ENCODE results near the gene ODAD4. TPM values are rescaled to one million over a fixed set of nuclear protein-coding genes. Genes with fewer than 3 reads are reported as not detected.
"Not testable (repeated sequence)": the region's sequence is repeated elsewhere in the genome, so short reads cannot be mapped to it uniquely, and the experiment has no call there.

The ODAD4 gene
- total RNA-seq, 2 experiments from 2014 or later = 0.49 to 1.1 TPM

- CTCF ChIA-PET = interaction anchor here (0.5 to 4.7 kb wide), 9 partner anchors 12 to 1508 kb away, joined by 3 to 36 read pairs (median 4); partner anchors contain the start of genes DNAJC7 and ODAD4
- Mint-ChIP-seq H3K4me1 (peaks cover 40% of the 10 kb centered on the region), H3K36me3 (peaks cover 20% of the 10 kb centered on the region), H3K9me3 (ENCODE audit: low read depth) (no peaks in the 10 kb centered on the region), H3K27me3 (no peaks in the 10 kb centered on the region), H3K27ac (peak overlapping the region; percentile 89), H3K4me3 (peak overlapping the region; percentile 91)
- ATAC-seq (peak; percentile 2), DNase-seq (peak; percentile 64)
These were observed 12.6 kb upstream of the ODAD4 start for GRCh38 chr17:41917679-41918313.

DNA sequence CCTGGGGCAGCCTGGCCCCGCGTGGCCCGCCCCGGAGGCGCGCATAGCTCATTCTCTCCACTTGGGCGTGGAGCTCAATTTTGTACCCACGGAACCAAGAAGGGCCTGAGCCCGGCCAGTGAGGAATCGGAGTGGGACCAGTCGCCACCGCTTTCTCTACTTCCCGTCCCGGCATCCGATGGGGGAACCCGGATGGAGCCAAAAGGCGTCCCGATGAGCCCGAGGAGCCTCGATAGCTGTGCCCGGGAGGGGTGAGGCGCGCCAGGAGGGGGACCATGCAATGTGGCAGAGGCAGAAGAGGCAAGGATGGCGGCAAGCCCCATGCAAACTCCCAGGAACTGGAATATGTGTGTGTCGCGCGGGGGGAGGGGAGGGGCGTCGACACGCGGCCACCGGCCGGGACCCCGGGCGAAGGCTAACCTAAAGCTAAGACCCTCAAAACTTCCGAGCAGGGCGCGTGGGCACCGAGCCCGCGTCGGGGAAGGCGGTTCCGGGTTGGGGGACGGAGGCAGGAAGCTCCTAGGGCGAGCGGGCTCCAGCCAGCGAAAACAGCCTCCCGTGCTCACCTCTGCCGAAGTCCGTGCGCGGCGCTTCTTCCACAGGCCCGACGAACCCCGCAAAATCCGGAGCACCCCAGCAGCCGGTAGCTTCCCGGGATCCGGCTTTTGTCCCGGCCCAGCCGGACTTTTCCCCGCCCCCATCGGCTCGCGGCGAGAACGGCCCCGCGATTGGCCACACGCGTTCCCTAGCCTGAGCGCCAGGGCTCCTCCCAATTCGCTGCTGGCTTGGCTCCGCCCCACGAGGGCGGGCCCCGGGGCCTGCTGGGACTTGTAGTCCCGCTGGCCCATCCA, 11.9 kb upstream of the ODAD4 start, which contains the start of gene ACLY:
TSS of gene ACLY (minus strand) at position 638 of the 851 bp plus-strand sequence. CDS start 5,078 bp downstream, outside the sequence.
- ATAC-seq (peak; percentile 96), DNase-seq (peak; percentile 98)
- peak within 1 kb of the TSS; percentile 89 for H3K27ac Mint-ChIP-seq
- H3K9me3 Mint-ChIP-seq (ENCODE audit: low read depth) = no peaks in the 10 kb centered on the region
- peaks cover 14% of the 10 kb centered on the region for H3K36me3 Mint-ChIP-seq
- CTCF ChIA-PET = interaction anchor here (0.7 to 4.7 kb wide), 12 partner anchors 11 to 107 kb away, joined by 3 to 36 read pairs (median 4); partner anchors contain the start of genes CNP, DNAJC7, NKIRAS2 and ODAD4
- no peaks in the 10 kb centered on the region for H3K27me3 Mint-ChIP-seq
- H3K4me1 Mint-ChIP-seq = peaks cover 40% of the 10 kb centered on the region
- H3K4me3 Mint-ChIP-seq = peak within 1 kb of the TSS; percentile 91

- peaks cover 10% of the 10 kb centered on the region for H3K36me3 Mint-ChIP-seq
These were observed 11.1 kb upstream of the ODAD4 start for GRCh38 chr17:41919165-41919817.

DNA sequence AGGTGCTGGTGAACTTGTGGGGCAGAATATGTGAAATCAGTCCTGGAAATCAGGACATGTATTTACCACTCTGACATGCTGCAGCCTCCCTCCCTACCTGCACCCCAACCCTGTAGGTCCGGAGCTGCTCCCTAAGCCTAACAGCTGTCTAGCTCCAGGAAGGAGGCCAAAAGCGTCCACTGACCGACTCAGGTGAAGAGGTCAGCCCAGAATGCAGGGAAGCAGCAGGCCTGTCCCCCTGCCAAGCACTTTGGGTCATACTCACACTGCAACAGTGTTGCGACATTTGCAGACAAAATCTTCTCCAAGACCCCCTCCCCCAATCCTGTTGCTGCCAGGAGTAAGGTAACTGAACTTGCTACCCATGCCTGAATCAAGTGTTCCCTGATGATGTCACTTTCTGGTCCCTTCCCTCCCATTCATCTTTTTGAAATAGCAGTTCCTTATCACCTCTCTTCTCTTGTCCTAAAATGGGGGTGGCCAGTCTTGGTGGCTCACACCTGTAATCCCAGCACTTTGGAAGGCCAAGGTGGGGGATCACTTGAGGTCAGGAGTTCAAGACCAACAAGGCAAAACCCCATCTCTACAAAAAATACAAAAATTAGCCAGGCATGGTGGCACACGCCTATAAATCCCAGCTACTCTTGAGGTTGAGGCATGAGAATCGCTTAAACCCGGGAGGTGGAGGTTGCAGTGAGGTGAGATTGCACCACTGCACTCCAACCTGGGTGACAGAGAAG, 10.4 kb upstream of the ODAD4 start:
- Mint-ChIP-seq H3K9me3 (ENCODE audit: low read depth) (no peaks in the 10 kb centered on the region), H3K27me3 (no peaks in the 10 kb centered on the region), H3K27ac (peak overlapping the region; percentile 89), H3K36me3 (peaks cover 8% of the 10 kb centered on the region), H3K4me1 (peaks cover 31% of the 10 kb centered on the region), H3K4me3 (peak overlapping the region; percentile 91)
- ATAC-seq (no peak), DNase-seq (no peak)
- CTCF ChIA-PET = interaction anchor here (1.4 to 4.7 kb wide), 2 partner anchors 10 to 108 kb away, joined by 4 to 36 read pairs; partner anchors contain the start of genes ODAD4 and P3H4

More at GRCh38 chr17:41919165-41919817, 11.1 kb upstream of the ODAD4 start:
- DNase-seq (no peak), ATAC-seq (peak; percentile 13)
- Mint-ChIP-seq H3K9me3 (ENCODE audit: low read depth) (no peaks in the 10 kb centered on the region), H3K27me3 (no peaks in the 10 kb centered on the region), H3K27ac (peak overlapping the region; percentile 89), H3K4me3 (peak overlapping the region; percentile 91), H3K4me1 (peaks cover 39% of the 10 kb centered on the region)
- CTCF ChIA-PET = interaction anchor here (0.9 to 4.7 kb wide), 9 partner anchors 10 to 107 kb away, joined by 3 to 36 read pairs (median 4); partner anchors contain the start of genes CNP, NKIRAS2, ODAD4 and P3H4

- H3K36me3 Mint-ChIP-seq = peaks cover 7% of the 10 kb centered on the region
- no peak for ATAC-seq
- no peak overlapping the region for H3K27ac Mint-ChIP-seq
- no peaks in the 10 kb centered on the region for H3K9me3 Mint-ChIP-seq (ENCODE audit: low read depth)
- H3K4me1 Mint-ChIP-seq = peaks cover 30% of the 10 kb centered on the region
- H3K4me3 Mint-ChIP-seq = no peak overlapping the region
- no peaks in the 10 kb centered on the region for H3K27me3 Mint-ChIP-seq
- DNase-seq = no peak
- CTCF ChIA-PET = interaction anchor here (1.5 to 4.7 kb wide), 2 partner anchors 9 to 99 kb away, joined by 4 to 36 read pairs; partner anchors contain the start of genes NKIRAS2 and ODAD4
These were observed 9.8 kb upstream of the ODAD4 start for GRCh38 chr17:41920580-41920955.

DNA sequence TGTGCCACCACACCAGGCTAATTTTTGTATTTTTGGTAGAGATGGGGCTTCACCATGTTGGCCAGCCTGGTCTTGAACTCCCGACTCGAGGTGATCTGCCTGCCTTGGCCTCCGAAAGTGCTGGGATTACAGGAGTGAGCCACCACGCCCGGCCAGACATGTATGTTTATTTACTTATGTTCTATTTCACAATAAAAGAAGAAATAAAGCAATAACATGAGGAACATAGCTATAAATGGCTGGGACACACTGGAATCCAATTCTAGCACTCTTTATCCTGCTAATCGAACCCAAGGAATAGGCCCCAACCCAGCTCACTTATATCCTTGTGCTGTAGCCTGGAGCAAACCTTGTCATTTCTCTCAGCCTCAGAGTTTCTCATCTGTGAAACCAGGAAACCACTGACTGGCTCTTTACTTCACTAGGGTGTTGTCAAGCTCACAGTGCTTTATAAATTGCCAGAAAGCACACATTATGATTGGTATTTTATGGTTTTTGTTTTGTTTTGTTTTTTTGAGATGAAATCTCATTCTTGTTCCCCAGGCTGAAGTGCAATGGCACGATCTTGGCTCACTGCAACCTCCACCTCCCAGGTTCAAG, 4.3 kb upstream of the ODAD4 start:
- peaks cover 3% of the 10 kb centered on the region for H3K36me3 Mint-ChIP-seq
- H3K27ac Mint-ChIP-seq = no peak overlapping the region
- no peak for DNase-seq
- CTCF ChIA-PET = interaction anchor here (0.5 to 1.3 kb wide), 2 partner anchors 38 to 737 kb away, joined by 3 to 4 read pairs; no protein-coding TSS in a partner anchor
- ATAC-seq = no peak
- H3K4me3 Mint-ChIP-seq = no peak overlapping the region
- peaks cover 33% of the 10 kb centered on the region for H3K4me1 Mint-ChIP-seq
- no peaks in the 10 kb centered on the region for H3K27me3 Mint-ChIP-seq
- H3K9me3 Mint-ChIP-seq (ENCODE audit: low read depth) = no peaks in the 10 kb centered on the region

GRCh38 chr17:41928693-41929251, 1.6 kb upstream of the ODAD4 start:
- no peaks in the 10 kb centered on the region for H3K9me3 Mint-ChIP-seq (ENCODE audit: low read depth)
- no peak for ATAC-seq
- peak overlapping the region; percentile 96 for H3K4me3 Mint-ChIP-seq
- DNase-seq = no peak
- peak overlapping the region; percentile 95 for H3K27ac Mint-ChIP-seq
- H3K27me3 Mint-ChIP-seq = no peaks in the 10 kb centered on the region
- peaks cover 3% of the 10 kb centered on the region for H3K36me3 Mint-ChIP-seq
- H3K4me1 Mint-ChIP-seq = peaks cover 59% of the 10 kb centered on the region
- CTCF ChIA-PET = interaction anchor here (4.7 kb wide), 1 partner anchor 10 kb away, joined by 36 read pairs; the partner anchor contains the start of gene ACLY

- H3K4me1 Mint-ChIP-seq = peaks cover 59% of the 10 kb centered on the region
- not testable (repeated sequence) for DNase-seq; H3K36me3 Mint-ChIP-seq; H3K27me3 Mint-ChIP-seq; H3K9me3 Mint-ChIP-seq (ENCODE audit: low read depth)
- ATAC-seq = peak; percentile 44
- H3K4me3 Mint-ChIP-seq = peak overlapping the region; percentile 96
- peak overlapping the region; percentile 95 for H3K27ac Mint-ChIP-seq
- CTCF ChIA-PET = interaction anchor here (0.8 to 4.7 kb wide), 10 partner anchors 12 to 344 kb away, joined by 3 to 36 read pairs (median 4); partner anchors contain the start of genes ACLY, CNP, DNAJC7 and EIF1
These were observed 378 bp downstream of the ODAD4 start for GRCh38 chr17:41930833-41931156.

DNA sequence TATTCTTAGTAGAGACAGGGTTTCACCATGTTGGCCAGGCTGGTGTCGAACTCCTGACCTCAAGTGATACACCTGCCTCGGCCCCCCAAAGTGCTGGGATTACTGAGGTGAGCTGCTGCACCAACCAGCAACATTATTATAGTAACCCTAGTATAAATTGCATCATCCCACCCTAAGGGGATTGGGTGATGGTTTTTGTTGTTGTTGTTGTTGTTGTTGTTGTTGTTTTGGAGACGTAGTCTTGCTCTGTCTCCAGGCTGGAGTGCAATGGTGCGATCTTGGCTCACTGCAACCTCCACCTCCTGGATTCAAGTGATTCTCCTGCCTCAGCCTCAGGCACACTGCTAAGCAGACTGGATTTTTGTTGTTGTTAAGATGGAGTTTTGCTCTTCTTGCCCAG, 1.3 kb downstream of the ODAD4 start:
- H3K36me3 Mint-ChIP-seq; ATAC-seq; H3K27ac Mint-ChIP-seq; DNase-seq; H3K27me3 Mint-ChIP-seq; H3K9me3 Mint-ChIP-seq (ENCODE audit: low read depth): not testable (repeated sequence)
- peaks cover 54% of the 10 kb centered on the region for H3K4me1 Mint-ChIP-seq
- peak overlapping the region; percentile 13 for H3K4me3 Mint-ChIP-seq
- CTCF ChIA-PET = interaction anchor here (2.2 to 4.7 kb wide), 2 partner anchors 13 to 35 kb away, joined by 17 to 36 read pairs; partner anchors contain the start of genes ACLY and CNP

DNA sequence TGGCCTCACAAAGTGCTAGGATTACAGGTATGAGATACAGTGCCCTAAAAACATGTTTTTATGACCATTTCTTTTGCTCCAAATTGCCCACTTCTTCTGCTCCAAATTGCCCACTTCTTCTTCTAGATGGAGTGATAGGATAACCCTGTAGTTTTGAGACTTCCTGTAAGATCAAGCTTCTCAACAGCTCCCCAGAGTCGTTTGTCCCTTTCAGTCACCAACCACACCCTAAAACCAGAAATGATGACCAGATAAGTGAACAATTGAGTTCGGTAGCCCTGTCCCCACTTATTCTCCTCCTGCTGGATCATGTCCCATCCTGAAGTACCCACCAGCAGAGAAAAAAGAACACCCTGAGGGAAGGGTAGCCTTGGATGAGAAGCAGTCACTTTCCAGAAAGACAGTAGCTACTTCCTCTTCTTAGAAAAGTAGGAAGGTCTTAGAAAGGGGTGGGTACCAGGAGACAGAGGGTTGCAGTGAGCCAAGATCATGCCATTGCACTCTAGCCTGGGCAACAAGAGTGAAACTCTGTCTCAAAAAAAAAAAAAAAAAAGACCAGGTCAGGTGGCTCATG, 2.5 kb downstream of the ODAD4 start:
- ATAC-seq (no peak), DNase-seq (peak; percentile 45)
- Mint-ChIP-seq H3K9me3 (ENCODE audit: low read depth) (no peaks in the 10 kb centered on the region), H3K36me3 (peaks cover 3% of the 10 kb centered on the region), H3K27ac (peak overlapping the region; percentile 76), H3K4me1 (peaks cover 53% of the 10 kb centered on the region), H3K4me3 (peak overlapping the region; percentile 15), H3K27me3 (no peaks in the 10 kb centered on the region)
- CTCF ChIA-PET = interaction anchor here (0.7 to 1.4 kb wide), 10 partner anchors 15 to 514 kb away, joined by 3 to 7 read pairs (median 4); partner anchors contain the start of genes ACLY and NKIRAS2

DNA sequence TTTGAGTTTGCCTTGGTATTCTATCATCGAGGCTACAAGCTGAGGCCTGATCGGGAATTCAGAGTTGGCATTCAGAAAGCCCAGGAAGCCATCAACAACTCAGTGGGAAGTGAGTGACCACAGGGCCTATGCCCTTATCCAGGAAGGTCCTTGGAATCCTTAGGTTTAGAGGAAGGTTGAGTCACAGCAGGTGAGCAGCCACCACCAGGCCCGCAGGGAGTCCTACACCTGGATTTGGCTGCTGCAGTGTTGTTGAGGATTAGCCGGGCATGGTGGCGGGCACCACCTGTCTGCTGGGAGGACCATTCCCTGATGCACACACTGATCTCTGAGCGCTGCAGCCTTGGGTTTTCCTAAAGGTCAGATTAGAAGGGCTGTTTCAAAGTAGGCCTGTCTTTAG, 5.2 kb downstream of the ODAD4 start:
- CTCF ChIA-PET = interaction anchor here (1.7 kb wide), 1 partner anchor 18 kb away, joined by 4 read pairs; no protein-coding TSS in a partner anchor
- H3K9me3 Mint-ChIP-seq (ENCODE audit: low read depth) = no peaks in the 10 kb centered on the region
- H3K4me3 Mint-ChIP-seq = no peak overlapping the region
- no peak for DNase-seq
- H3K4me1 Mint-ChIP-seq = peaks cover 36% of the 10 kb centered on the region
- H3K27me3 Mint-ChIP-seq = peaks cover 4% of the 10 kb centered on the region
- no peak overlapping the region for H3K27ac Mint-ChIP-seq
- no peaks in the 10 kb centered on the region for H3K36me3 Mint-ChIP-seq
- ATAC-seq = no peak
